Adrenal gland (tissue), 12 donors: Measurements from ENCODE around the gene LYRM7. TPM values are rescaled to one million over a fixed set of nuclear protein-coding genes. Genes with fewer than 3 reads are reported as not detected.

Experiments
- DNase-seq, 7 donors: peaks; one replicate each; pipeline ENCODE4 v3.0.0-alpha.2; 2019 to 2020
- H3K27ac ChIP-seq, 5 donors: fragments of 200-600 bp; sonication (generic) in 4 of 5; 1 replicate in 3 of 5; 2 replicates in 2 of 5; pipeline versions ENCODE4 v1.5.1 to v1.8.0; 2016 to 2020; ENCODE audit warnings: mild to moderate bottlenecking in 1 of 5
- H3K27me3 ChIP-seq: fragments of 200-600 bp; 2 replicates; pipeline ENCODE4 v1.8.0; 2021
- H3K36me3 ChIP-seq, 2 donors: fragments of 200-600 bp; replicated peaks in 1 of 2; 1 replicate in 1 of 2; 2 replicates in 1 of 2; pipeline versions ENCODE4 v1.5.1 to v1.8.0; 2018 to 2022
- H3K4me1 ChIP-seq, 2 donors: fragments of 200-600 bp; replicated peaks in 1 of 2; 1 replicate in 1 of 2; 2 replicates in 1 of 2; pipeline versions ENCODE4 v1.5.1 to v1.8.0; 2018 to 2021
- H3K4me3 ChIP-seq, 4 donors: fragments of 200-600 bp; sonication (generic) in 3 of 4; one replicate each; pipeline ENCODE4 v1.5.1; 2016 to 2018
- H3K9me3 ChIP-seq, 3 donors: fragments of 200-600 bp; sonication (generic) in 1 of 3; replicated peaks in 1 of 3; 1 replicate in 2 of 3; 2 replicates in 1 of 3; pipeline versions ENCODE4 v1.5.1 to v1.8.0; 2016 to 2021
- POLR2A ChIP-seq, 2 donors: fragments of 450-650 bp; IDR thresholded peaks; one replicate each; pipeline ENCODE4 v1.6.1; 2017; ENCODE audit warnings: antibody characterized with exemption in 2 of 2, mild to moderate bottlenecking in 2 of 2, moderate library complexity in 1 of 2
- WGBS, 4 donors: extraction: QIAGEN DNeasy Blood & Tissue Kit in 2 of 4; methylation state at CpG; one replicate each; pipeline versions ENCODE4 v1.1.5 to v1.1.7; 2013 to 2017; 5-methylcytosine and 5-hydroxymethylcytosine counted together
- intact Hi-C, 2 donors: fragments of 100-400 bp; cut with DNase I; formaldehyde crosslinking; loops; one replicate each; pipeline versions ENCODE4 v1.14.1 to v1.15.0; 2022 to 2023
- polyA plus RNA-seq, 3 donors: library from polyadenylated mRNA; stranded (reverse); fragments of 200-250 nt in 2 of 3; fragments of 350-450 nt in 1 of 3; fragmentation: Illumina TruSeq in 1 of 3; extraction: RNeasy Lipid Tissue Mini Kit (QIAGEN cat#74804) in 1 of 3; gene quantifications; one replicate each; pipeline ENCODE4 v1.2.3, GENCODE V29; 2013 to 2014
- total RNA-seq, 9 donors: library from RNA; depleted of rRNA in 4 of 9; stranded (reverse); fragments of >200 nt in 4 of 9; fragments of 120-200 nt in 1 of 9; fragmentation: NEBNext Ultra II Directional in 1 of 9; extraction: Animal tissue kit (Norgen Biotek cat#: 25700) in 1 of 9; gene quantifications; one replicate each; pipeline versions ENCODE4 v1.1.0 to v1.2.4, GENCODE V29; 2013 to 2023
- TF ChIP-seq, protein P1 (sequence below), 6 experiments: fragments of 450-650 bp in 4 of 6; fragments of 200-600 bp in 2 of 6; sonication (generic) in 1 of 6; IDR thresholded peaks; 1 replicate in 5 of 6; 2 replicates in 1 of 6; pipeline versions ENCODE4 v1.5.1 to v1.8.0; 2016 to 2021; ENCODE audit warnings: antibody characterized with exemption in 6 of 6, mild to moderate bottlenecking in 2 of 6, moderate library complexity in 1 of 6
- donor health status: healthy with polysubstance abuse.
- donor health status: Bipolar disorder and iron deficiency.
- donor health status: DM: yes; HTN: yes; CAD: no.
- donor health status: DM: no; HTN: no; CAD: no.
- donor health status: DM: no; HTN: no; CAD: no.
- donor health status: DM: yes; HTN: yes; CAD: no.

The LYRM7 gene
- total and polyA plus RNA-seq, 12 donors, result 2.0 to 14.5 (median 10.6) TPM

DNA sequence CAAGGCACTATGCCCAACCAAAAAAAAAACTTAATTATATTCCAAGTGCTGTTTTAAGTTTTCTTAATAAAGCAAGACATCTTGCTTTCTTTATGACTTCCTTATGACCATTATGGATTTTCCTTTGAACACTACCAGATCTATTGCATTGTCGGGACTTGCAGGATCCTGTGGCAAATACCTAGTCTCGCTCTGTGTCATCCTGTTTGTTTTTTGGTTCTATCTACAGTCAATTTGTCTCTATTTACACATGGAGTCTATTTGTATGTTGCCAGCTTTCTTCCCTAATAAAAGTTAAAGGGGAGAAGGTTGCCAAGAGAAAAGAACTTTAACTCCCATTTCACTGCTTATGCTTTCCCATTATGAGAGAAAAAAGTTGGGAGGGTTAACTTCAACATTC, 10.6 kb upstream of the LYRM7 start:
- intact Hi-C loops, result loop anchor here (10.0 kb wide), 2 partner anchors 95 to 845 kb away; no protein-coding TSS in a partner anchor
- Histone ChIP-seq H3K27me3 (no peaks in the 10 kb centered on the region), H3K4me3 (no peak overlapping the region), H3K36me3 (peaks cover 0 to 41% of the 10 kb centered on the region in 2 donors), H3K9me3 (no peaks in the 10 kb centered on the region), H3K27ac (no peak overlapping the region), H3K4me1 (peaks cover 9 to 10% of the 10 kb centered on the region in 2 donors)
- DNase-seq, result no peak
- WGBS, 4 donors, result 75 to 97% (median 85%) methylated on average over 2 of the region's 2 CpGs
- TF ChIP-seq POLR2A (IDR thresholded peaks at IDR 0.05), result no peak
- TF ChIP-seq, protein P1, sequence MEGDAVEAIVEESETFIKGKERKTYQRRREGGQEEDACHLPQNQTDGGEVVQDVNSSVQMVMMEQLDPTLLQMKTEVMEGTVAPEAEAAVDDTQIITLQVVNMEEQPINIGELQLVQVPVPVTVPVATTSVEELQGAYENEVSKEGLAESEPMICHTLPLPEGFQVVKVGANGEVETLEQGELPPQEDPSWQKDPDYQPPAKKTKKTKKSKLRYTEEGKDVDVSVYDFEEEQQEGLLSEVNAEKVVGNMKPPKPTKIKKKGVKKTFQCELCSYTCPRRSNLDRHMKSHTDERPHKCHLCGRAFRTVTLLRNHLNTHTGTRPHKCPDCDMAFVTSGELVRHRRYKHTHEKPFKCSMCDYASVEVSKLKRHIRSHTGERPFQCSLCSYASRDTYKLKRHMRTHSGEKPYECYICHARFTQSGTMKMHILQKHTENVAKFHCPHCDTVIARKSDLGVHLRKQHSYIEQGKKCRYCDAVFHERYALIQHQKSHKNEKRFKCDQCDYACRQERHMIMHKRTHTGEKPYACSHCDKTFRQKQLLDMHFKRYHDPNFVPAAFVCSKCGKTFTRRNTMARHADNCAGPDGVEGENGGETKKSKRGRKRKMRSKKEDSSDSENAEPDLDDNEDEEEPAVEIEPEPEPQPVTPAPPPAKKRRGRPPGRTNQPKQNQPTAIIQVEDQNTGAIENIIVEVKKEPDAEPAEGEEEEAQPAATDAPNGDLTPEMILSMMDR (IDR thresholded peaks at IDR 0.05), result no peak

GRCh38 chr5:131163276-131164119, 7.2 kb upstream of the LYRM7 start:
- H3K27me3 ChIP-seq, result no peaks in the 10 kb centered on the region
- 12 to 19% (median 17%) methylated on average over 9 of the region's 9 CpGs for WGBS, 4 donors
- peak overlapping the region in 2 of 4 donors; percentile 69 to 86 for H3K4me3 ChIP-seq
- peaks cover 9 to 15% of the 10 kb centered on the region in 2 donors for H3K4me1 ChIP-seq
- H3K27ac ChIP-seq, result peak overlapping the region; percentile 68 to 94 (median 88)
- intact Hi-C loops, result loop anchor here (10.0 kb wide), 2 partner anchors 91 to 841 kb away; no protein-coding TSS in a partner anchor
- peaks cover 0 to 37% of the 10 kb centered on the region in 2 donors for H3K36me3 ChIP-seq
- DNase-seq, result no peak
- TF ChIP-seq, protein P1 (IDR thresholded peaks at IDR 0.05), result no peak
- TF ChIP-seq POLR2A (IDR thresholded peaks at IDR 0.05), result no peak
- no peaks in the 10 kb centered on the region for H3K9me3 ChIP-seq

DNA sequence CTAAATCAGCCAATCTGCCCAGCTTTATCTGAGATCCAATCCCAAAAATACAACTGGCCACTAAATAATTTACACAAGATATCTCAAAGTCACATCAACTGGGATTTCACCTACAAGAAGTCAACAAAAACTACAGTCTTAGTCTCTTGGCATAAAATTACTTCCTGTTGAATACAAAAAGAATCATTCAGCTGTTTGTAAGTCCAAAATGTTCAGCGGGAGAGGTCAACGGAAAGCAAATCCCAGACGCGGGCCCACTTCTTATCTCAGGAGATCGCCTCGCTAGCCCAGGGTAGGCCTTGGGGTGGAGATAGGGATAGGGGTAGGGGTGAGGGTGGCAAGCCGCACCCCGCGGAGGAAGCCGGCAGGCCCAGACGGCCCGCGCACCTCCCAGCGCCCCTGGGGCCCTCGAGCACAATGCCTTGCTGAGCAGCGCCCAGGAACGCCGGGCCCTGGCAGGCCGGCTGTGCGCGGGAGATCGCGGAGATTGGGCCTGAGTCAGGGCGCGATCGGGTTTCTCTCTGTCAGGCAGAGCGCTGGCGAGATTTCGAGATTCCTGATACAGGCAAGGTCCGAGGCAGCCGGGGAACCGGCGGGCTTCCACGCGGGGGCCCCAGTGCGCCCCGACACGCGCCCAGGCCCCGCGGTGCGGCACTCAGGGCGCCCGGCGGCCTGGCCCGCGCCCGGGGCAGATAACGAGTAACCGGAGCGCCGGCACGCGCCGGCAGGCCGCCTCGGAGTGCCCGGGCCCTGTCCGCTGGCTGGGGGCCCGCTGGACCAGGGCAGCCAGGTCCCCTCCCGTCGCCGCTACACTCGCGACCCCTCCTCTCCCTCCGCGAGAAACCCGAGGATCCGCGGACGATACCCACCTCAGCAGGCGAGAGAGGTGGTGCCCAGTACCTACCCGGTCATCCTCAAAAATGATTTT, 6.3 kb upstream of the LYRM7 start:
- Histone ChIP-seq H3K36me3 (peaks cover 0 to 28% of the 10 kb centered on the region in 2 donors), H3K4me1 (peaks cover 9 to 15% of the 10 kb centered on the region in 2 donors), H3K4me3 (peak overlapping the region; percentile 66 to 86 (median 74)), H3K27ac (peak overlapping the region; percentile 85 to 96 (median 94)), H3K9me3 (no peaks in the 10 kb centered on the region), H3K27me3 (no peaks in the 10 kb centered on the region)
- 0 to 1% (median 0%) methylated on average over 14 to 73 of the region's 73 CpGs for WGBS, 4 donors
- DNase-seq, result peak; percentile 66 to 83 (median 78)
- TF ChIP-seq, protein P1 (IDR thresholded peaks at IDR 0.05), result peak in 1 of 6 experiments; percentile 1
- peak in 1 of 2 donors; percentile 38 for TF ChIP-seq POLR2A (IDR thresholded peaks at IDR 0.05)
- intact Hi-C loops, result loop anchor here (10.0 kb wide), 2 partner anchors 90 to 840 kb away; no protein-coding TSS in a partner anchor
